B cell (primary cell): Measurements from ENCODE around the gene CDK2.

Source experiments
- EZH2 ChIP-seq: IDR thresholded peaks from 2 replicates; pipeline ENCODE4 v1.6.1; 2012; ENCODE audit warnings: borderline replicate concordance, low read depth, mild to moderate bottlenecking, moderate library complexity, low read length; ENCODE audit not compliant: insufficient read depth, poor library complexity, severe bottlenecking
- TF ChIP-seq, protein P1 (sequence below): fragments of 200-600 bp; IDR thresholded peaks from one replicate; pipeline ENCODE4 v1.8.0; 2022; ENCODE audit warnings: antibody characterized with exemption, mild to moderate bottlenecking

DNA sequence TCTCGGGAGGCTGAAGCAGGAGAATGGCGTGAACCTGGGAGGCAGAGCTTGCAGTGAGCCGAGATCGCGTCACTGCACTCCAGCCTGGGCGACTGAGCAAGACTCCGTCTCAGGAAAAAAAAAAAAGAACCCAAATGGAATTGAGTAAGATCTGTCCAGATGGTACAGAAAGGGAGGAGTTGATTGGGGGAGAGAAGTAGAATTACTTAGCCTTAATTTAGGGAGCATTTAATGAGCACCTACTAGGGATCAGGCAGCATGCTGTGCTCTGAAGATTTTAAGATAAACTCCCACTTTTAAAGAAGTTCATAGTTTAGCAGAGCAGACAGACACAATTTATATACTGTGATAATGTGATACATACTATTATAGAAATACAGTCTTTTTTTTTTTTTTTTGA is 11.8 kb downstream of the CDK2 start:
- TF ChIP-seq, protein P1, sequence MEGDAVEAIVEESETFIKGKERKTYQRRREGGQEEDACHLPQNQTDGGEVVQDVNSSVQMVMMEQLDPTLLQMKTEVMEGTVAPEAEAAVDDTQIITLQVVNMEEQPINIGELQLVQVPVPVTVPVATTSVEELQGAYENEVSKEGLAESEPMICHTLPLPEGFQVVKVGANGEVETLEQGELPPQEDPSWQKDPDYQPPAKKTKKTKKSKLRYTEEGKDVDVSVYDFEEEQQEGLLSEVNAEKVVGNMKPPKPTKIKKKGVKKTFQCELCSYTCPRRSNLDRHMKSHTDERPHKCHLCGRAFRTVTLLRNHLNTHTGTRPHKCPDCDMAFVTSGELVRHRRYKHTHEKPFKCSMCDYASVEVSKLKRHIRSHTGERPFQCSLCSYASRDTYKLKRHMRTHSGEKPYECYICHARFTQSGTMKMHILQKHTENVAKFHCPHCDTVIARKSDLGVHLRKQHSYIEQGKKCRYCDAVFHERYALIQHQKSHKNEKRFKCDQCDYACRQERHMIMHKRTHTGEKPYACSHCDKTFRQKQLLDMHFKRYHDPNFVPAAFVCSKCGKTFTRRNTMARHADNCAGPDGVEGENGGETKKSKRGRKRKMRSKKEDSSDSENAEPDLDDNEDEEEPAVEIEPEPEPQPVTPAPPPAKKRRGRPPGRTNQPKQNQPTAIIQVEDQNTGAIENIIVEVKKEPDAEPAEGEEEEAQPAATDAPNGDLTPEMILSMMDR = no peak
- no peak for TF ChIP-seq EZH2
